Activated CD4-positive, alpha-beta T cell treated with anti-CD3 and anti-CD28 coated beads for 36 hours (primary cell): ENCODE measurements around the gene RANGAP1. TPM values are rescaled to one million over a fixed set of nuclear protein-coding genes. Genes with fewer than 3 reads are reported as not detected.
A peak's percentile ranks its signal among the peaks of the same experiment; 100 is the strongest.

Source experiments
- ATAC-seq: fragments of 200-7000 bp; cut with Tn5 transposase; one replicate; pipeline ENCODE4 v1.10.0; 2021; ENCODE audit warnings: mild to moderate bottlenecking, moderate library complexity
- CTCF ChIA-PET: fragments of 350-600 bp; sonication (Branson Sonifier 250); formaldehyde crosslinking; loops from one replicate; lab custom pipeline; 2021; ENCODE audit warnings: antibody characterized with exemption; lab: Charles Lee
- POLR2A ChIA-PET: fragments of 350-600 bp; sonication (Branson Sonifier 250); formaldehyde crosslinking; loops from one replicate; lab custom pipeline; 2021; ENCODE audit warnings: antibody characterized with exemption, inconsistent platforms; lab: Charles Lee
- DNase-seq: peaks from one replicate; pipeline ENCODE4 v3.0.0-alpha.2; 2020
- H3K27ac Mint-ChIP-seq: one replicate; pipeline ENCODE4 v1.8.0; 2021; ENCODE audit warnings: mixed read lengths
- H3K27me3 Mint-ChIP-seq: one replicate; pipeline ENCODE4 v1.8.0; 2021; ENCODE audit warnings: mixed read lengths
- H3K36me3 Mint-ChIP-seq: one replicate; pipeline ENCODE4 v1.8.0; 2021; ENCODE audit warnings: low read depth, mixed read lengths
- H3K4me1 Mint-ChIP-seq: one replicate; pipeline ENCODE4 v1.8.0; 2021; ENCODE audit warnings: mixed read lengths
- H3K4me3 Mint-ChIP-seq: one replicate; pipeline ENCODE4 v1.8.0; 2021; ENCODE audit warnings: mild to moderate bottlenecking, moderate library complexity, mixed read lengths
- H3K9me3 Mint-ChIP-seq: one replicate; pipeline ENCODE4 v1.8.0; 2021; ENCODE audit warnings: low read depth, mixed read lengths
- intact Hi-C, 2 experiments: fragments of 100-400 bp; cut with DNase I in 1 of 2; cut with micrococcal nuclease in 1 of 2; formaldehyde crosslinking; loops; one replicate each; pipeline versions ENCODE4 v1.14.2 to v1.15.1; 2022 to 2024; cut with DNase I, micrococcal nuclease
- total RNA-seq, 2 experiments: library from RNA; stranded (reverse); gene quantifications; one replicate each; pipeline ENCODE4 v1.2.3, GENCODE V29; 2021

The RANGAP1 gene
- total RNA-seq, 2 experiments from 2014 or later: 140 to 157 TPM

GRCh38 chr22:41234815-41235695 is 50.9 kb downstream of the RANGAP1 start:
- no peak overlapping the region for H3K27ac Mint-ChIP-seq
- H3K4me1 Mint-ChIP-seq: peaks cover 7% of the 10 kb centered on the region
- no peak overlapping the region for H3K4me3 Mint-ChIP-seq
- H3K27me3 Mint-ChIP-seq: no peaks in the 10 kb centered on the region
- DNase-seq: no peak
- intact Hi-C loops: no loop called here
- CTCF ChIA-PET: interaction anchor here (1.3 to 3.9 kb wide), 3 partner anchors 17 to 313 kb away, joined by 3 to 95 read pairs (median 4); no protein-coding TSS in a partner anchor
- no peak for ATAC-seq
- POLR2A ChIA-PET: interaction anchor here (1.0 kb wide), 1 partner anchor 12 kb away, joined by 11 read pairs; no protein-coding TSS in a partner anchor
- H3K36me3 Mint-ChIP-seq: peaks cover 2% of the 10 kb centered on the region
- no peaks in the 10 kb centered on the region for H3K9me3 Mint-ChIP-seq

GRCh38 chr22:41231369-41231768 is 54.6 kb downstream of the RANGAP1 start:
- Mint-ChIP-seq H3K27ac (no peak overlapping the region), H3K4me1 (no peaks in the 10 kb centered on the region), H3K9me3 (no peaks in the 10 kb centered on the region), H3K27me3 (no peaks in the 10 kb centered on the region), H3K4me3 (no peak overlapping the region), H3K36me3 (peaks cover 13% of the 10 kb centered on the region)
- intact Hi-C loops: no loop called here
- CTCF ChIA-PET: no interaction called here
- DNase-seq (no peak), ATAC-seq (no peak)
- POLR2A ChIA-PET: no interaction called here

GRCh38 chr22:41230401-41230785 is 55.6 kb downstream of the RANGAP1 start:
- Mint-ChIP-seq H3K27me3 (no peaks in the 10 kb centered on the region), H3K36me3 (peaks cover 16% of the 10 kb centered on the region), H3K27ac (no peak overlapping the region), H3K4me3 (no peak overlapping the region), H3K9me3 (no peaks in the 10 kb centered on the region), H3K4me1 (no peaks in the 10 kb centered on the region)
- ChIA-PET POLR2A (interaction anchor here (0.8 kb wide), 1 partner anchor 12 kb away, joined by 4 read pairs; no protein-coding TSS in a partner anchor), CTCF (no interaction called here)
- ATAC-seq (no peak), DNase-seq (no peak)
- intact Hi-C loops: no loop called here

GRCh38 chr22:41229730-41230400 is 56.1 kb downstream of the RANGAP1 start:
- Mint-ChIP-seq H3K4me1 (no peaks in the 10 kb centered on the region), H3K27ac (no peak overlapping the region), H3K36me3 (peaks cover 17% of the 10 kb centered on the region), H3K4me3 (no peak overlapping the region), H3K27me3 (no peaks in the 10 kb centered on the region), H3K9me3 (no peaks in the 10 kb centered on the region)
- ChIA-PET POLR2A (interaction anchor here (0.8 kb wide), 1 partner anchor 13 kb away, joined by 4 read pairs; no protein-coding TSS in a partner anchor), CTCF (no interaction called here)
- intact Hi-C loops: no loop called here
- DNase-seq: no peak
- no peak for ATAC-seq

- CTCF ChIA-PET: no interaction called here
- Mint-ChIP-seq H3K27ac (no peak overlapping the region), H3K27me3 (no peaks in the 10 kb centered on the region), H3K4me3 (no peak overlapping the region), H3K36me3 (peaks cover 21% of the 10 kb centered on the region), H3K4me1 (no peaks in the 10 kb centered on the region), H3K9me3 (no peaks in the 10 kb centered on the region)
- POLR2A ChIA-PET: interaction anchor here (0.6 kb wide), 1 partner anchor 113 kb away, joined by 4 read pairs; no protein-coding TSS in a partner anchor
- intact Hi-C loops: no loop called here
- DNase-seq (no peak), ATAC-seq (no peak)
Observed at GRCh38 chr22:41229215-41229614, 56.8 kb downstream of the RANGAP1 start.

GRCh38 chr22:41226723-41227655 is 59.0 kb downstream of the RANGAP1 start:
- POLR2A ChIA-PET: interaction anchor here (0.6 kb wide), 1 partner anchor 284 kb away, joined by 3 read pairs; no protein-coding TSS in a partner anchor
- Mint-ChIP-seq H3K27me3 (no peaks in the 10 kb centered on the region), H3K36me3 (peaks cover 28% of the 10 kb centered on the region), H3K4me1 (no peaks in the 10 kb centered on the region), H3K27ac (no peak overlapping the region), H3K4me3 (no peak overlapping the region), H3K9me3 (no peaks in the 10 kb centered on the region)
- ATAC-seq: no peak
- CTCF ChIA-PET: no interaction called here
- no peak for DNase-seq
- intact Hi-C loops: no loop called here

GRCh38 chr22:41223535-41223934 is 62.5 kb downstream of the RANGAP1 start:
- ChIA-PET CTCF (interaction anchor here (1.0 kb wide), 1 partner anchor 228 kb away, joined by 5 read pairs; no protein-coding TSS in a partner anchor), POLR2A (no interaction called here)
- intact Hi-C loops: no loop called here
- Mint-ChIP-seq H3K36me3 (peaks cover 42% of the 10 kb centered on the region), H3K4me3 (no peak overlapping the region), H3K27me3 (no peaks in the 10 kb centered on the region), H3K4me1 (no peaks in the 10 kb centered on the region), H3K27ac (no peak overlapping the region), H3K9me3 (no peaks in the 10 kb centered on the region)
- ATAC-seq: no peak
- DNase-seq: no peak

- DNase-seq: no peak
- POLR2A ChIA-PET: interaction anchor here (0.9 kb wide), 1 partner anchor 11 kb away, joined by 11 read pairs; no protein-coding TSS in a partner anchor
- no peaks in the 10 kb centered on the region for H3K9me3 Mint-ChIP-seq
- no peaks in the 10 kb centered on the region for H3K27me3 Mint-ChIP-seq
- ATAC-seq: no peak
- intact Hi-C loops: no loop called here
- peaks cover 4% of the 10 kb centered on the region for H3K4me1 Mint-ChIP-seq
- peaks cover 43% of the 10 kb centered on the region for H3K36me3 Mint-ChIP-seq
- H3K27ac Mint-ChIP-seq: no peak overlapping the region
- CTCF ChIA-PET: interaction anchor here (1.0 kb wide), 1 partner anchor 227 kb away, joined by 5 read pairs; no protein-coding TSS in a partner anchor
- no peak overlapping the region for H3K4me3 Mint-ChIP-seq
Observed at GRCh38 chr22:41222846-41223507, 63.0 kb downstream of the RANGAP1 start.

GRCh38 chr22:41217553-41218157 is 68.3 kb downstream of the RANGAP1 start:
- peaks cover 48% of the 10 kb centered on the region for H3K36me3 Mint-ChIP-seq
- intact Hi-C loops: loop anchor here in 1 of 2 experiments (1.0 kb wide), 1 partner anchor 12 kb away; the partner anchor contains the start of gene L3MBTL2
- peak overlapping the region; percentile 91 for H3K27ac Mint-ChIP-seq
- ChIA-PET POLR2A (interaction anchor here (0.6 to 1.8 kb wide), 5 partner anchors 20 to 295 kb away, joined by 3 to 7 read pairs (median 5); partner anchors contain the start of gene RANGAP1), CTCF (interaction anchor here (1.1 to 3.5 kb wide), 4 partner anchors 18 to 296 kb away, joined by 4 to 12 read pairs (median 4); no protein-coding TSS in a partner anchor)
- no peaks in the 10 kb centered on the region for H3K27me3 Mint-ChIP-seq
- H3K4me1 Mint-ChIP-seq: peaks cover 16% of the 10 kb centered on the region
- peak; percentile 99 for ATAC-seq
- DNase-seq: peak; percentile 76
- H3K9me3 Mint-ChIP-seq: no peaks in the 10 kb centered on the region
- peak overlapping the region; percentile 48 for H3K4me3 Mint-ChIP-seq
